ENCODE results near the gene ADAP1. TPM values are rescaled to one million over a fixed set of nuclear protein-coding genes. Genes with fewer than 3 reads are reported as not detected.

ADAP1 gene
- total and polyA plus RNA-seq, 2 of the 13 experiments (the other 11 are each of a cell fraction or from before 2014, with no cell fraction given) = 10.5 to 24.6 TPM

DNA sequence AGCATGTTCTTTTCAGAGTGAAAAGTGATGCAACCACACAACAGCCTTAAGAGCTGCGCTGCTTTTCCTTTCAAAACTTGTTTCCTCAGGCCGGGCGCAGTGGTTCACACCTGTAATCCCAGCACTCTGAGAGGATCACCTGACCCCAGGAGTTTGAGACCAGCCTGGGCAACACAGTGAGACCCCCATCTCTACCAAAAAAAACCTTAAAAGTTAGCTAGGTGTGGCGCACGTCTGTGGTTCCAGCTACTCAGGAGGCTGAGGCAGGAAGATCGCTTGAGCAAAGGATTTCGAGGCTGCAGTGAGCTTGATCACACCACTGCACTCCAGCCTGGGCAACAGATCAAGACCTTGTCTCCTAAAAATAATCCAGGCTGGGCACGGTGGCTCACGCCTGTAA lies 18.8 kb upstream of the ADAP1 start (continued):
- TF ChIP-seq ZXDC (CRISPR knock-in tag; IDR thresholded peaks at IDR 0.05) (no peak), ZNF570 (CRISPR knock-in tag; IDR thresholded peaks at IDR 0.05; ENCODE audit: borderline replicate concordance) (no peak), NR2F1 (CRISPR knock-in tag; IDR thresholded peaks at IDR 0.05) (no peak), GPBP1L1 (CRISPR knock-in tag; IDR thresholded peaks at IDR 0.05) (no peak)
- TF ChIP-seq, protein P1, sequence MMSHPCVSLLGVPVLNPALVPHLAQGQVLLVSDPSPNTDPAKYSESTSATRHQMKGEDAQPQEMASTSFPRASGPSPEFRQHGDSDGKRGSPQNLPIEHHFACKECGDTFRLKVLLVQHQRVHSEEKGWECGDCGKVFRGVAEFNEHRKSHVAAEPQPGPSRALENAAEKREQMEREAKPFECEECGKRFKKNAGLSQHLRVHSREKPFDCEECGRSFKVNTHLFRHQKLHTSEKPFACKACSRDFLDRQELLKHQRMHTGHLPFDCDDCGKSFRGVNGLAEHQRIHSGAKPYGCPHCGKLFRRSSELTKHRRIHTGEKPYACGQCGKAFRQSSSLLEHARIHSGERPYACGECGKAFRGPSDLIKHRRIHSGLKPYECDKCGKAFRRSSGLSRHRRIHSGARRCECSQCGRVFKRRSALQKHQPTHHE (CRISPR knock-in tag; IDR thresholded peaks at IDR 0.05; ENCODE audit: borderline replicate concordance) = no peak
- TF ChIP-seq, protein P2, sequence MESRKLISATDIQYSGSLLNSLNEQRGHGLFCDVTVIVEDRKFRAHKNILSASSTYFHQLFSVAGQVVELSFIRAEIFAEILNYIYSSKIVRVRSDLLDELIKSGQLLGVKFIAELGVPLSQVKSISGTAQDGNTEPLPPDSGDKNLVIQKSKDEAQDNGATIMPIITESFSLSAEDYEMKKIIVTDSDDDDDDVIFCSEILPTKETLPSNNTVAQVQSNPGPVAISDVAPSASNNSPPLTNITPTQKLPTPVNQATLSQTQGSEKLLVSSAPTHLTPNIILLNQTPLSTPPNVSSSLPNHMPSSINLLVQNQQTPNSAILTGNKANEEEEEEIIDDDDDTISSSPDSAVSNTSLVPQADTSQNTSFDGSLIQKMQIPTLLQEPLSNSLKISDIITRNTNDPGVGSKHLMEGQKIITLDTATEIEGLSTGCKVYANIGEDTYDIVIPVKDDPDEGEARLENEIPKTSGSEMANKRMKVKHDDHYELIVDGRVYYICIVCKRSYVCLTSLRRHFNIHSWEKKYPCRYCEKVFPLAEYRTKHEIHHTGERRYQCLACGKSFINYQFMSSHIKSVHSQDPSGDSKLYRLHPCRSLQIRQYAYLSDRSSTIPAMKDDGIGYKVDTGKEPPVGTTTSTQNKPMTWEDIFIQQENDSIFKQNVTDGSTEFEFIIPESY (CRISPR knock-in tag; IDR thresholded peaks at IDR 0.05) = no peak
